ENCODE measurements around the gene VAV2.

The VAV2 gene

GRCh38 chr9:133834080-133834976 is 157.8 kb downstream of the VAV2 start:
- peaks cover 31% of the 10 kb centered on the region for H3K36me3 ChIP-seq
- no peak overlapping the region for H3K4me3 ChIP-seq
- no peak overlapping the region for H3K9ac ChIP-seq
- H3K4me1 ChIP-seq: peaks cover 10% of the 10 kb centered on the region
- H3K9me3 ChIP-seq: no peaks in the 10 kb centered on the region
- TF ChIP-seq Cebpa-rat (IDR thresholded peaks at IDR 0.05): no peak
- H3K4me2 ChIP-seq: no peak overlapping the region
- H3K27ac ChIP-seq: no peak overlapping the region
- H3K27me3 ChIP-seq: no peaks in the 10 kb centered on the region
- peaks cover 33% of the 10 kb centered on the region for H4K20me1 ChIP-seq

GRCh38 chr9:133833388-133834025 is 158.6 kb downstream of the VAV2 start:
- Histone ChIP-seq H3K4me3 (no peak overlapping the region), H3K9ac (no peak overlapping the region), H3K27me3 (no peaks in the 10 kb centered on the region), H3K36me3 (peaks cover 36% of the 10 kb centered on the region), H3K27ac (no peak overlapping the region), H4K20me1 (peaks cover 37% of the 10 kb centered on the region), H3K4me2 (no peak overlapping the region), H3K9me3 (no peaks in the 10 kb centered on the region), H3K4me1 (peaks cover 10% of the 10 kb centered on the region)
- no peak for TF ChIP-seq Cebpa-rat (IDR thresholded peaks at IDR 0.05)

GRCh38 chr9:133832877-133833276 is 159.2 kb downstream of the VAV2 start:
- Histone ChIP-seq H3K4me2 (no peak overlapping the region), H3K36me3 (peaks cover 37% of the 10 kb centered on the region), H3K9ac (no peak overlapping the region), H3K4me1 (peaks cover 10% of the 10 kb centered on the region), H3K27me3 (no peaks in the 10 kb centered on the region), H3K27ac (no peak overlapping the region), H3K9me3 (no peaks in the 10 kb centered on the region), H3K4me3 (no peak overlapping the region), H4K20me1 (peaks cover 39% of the 10 kb centered on the region)
- no peak for TF ChIP-seq Cebpa-rat (IDR thresholded peaks at IDR 0.05)

GRCh38 chr9:133830711-133831110 is 161.4 kb downstream of the VAV2 start:
- no peak overlapping the region for H3K9ac ChIP-seq
- H3K4me3 ChIP-seq: no peak overlapping the region
- H3K9me3 ChIP-seq: no peaks in the 10 kb centered on the region
- H3K27me3 ChIP-seq: no peaks in the 10 kb centered on the region
- H3K4me2 ChIP-seq: no peak overlapping the region
- peaks cover 37% of the 10 kb centered on the region for H3K36me3 ChIP-seq
- H3K4me1 ChIP-seq: peaks cover 18% of the 10 kb centered on the region
- H3K27ac ChIP-seq: no peak overlapping the region
- H4K20me1 ChIP-seq: peaks cover 35% of the 10 kb centered on the region
- no peak for TF ChIP-seq Cebpa-rat (IDR thresholded peaks at IDR 0.05)

- H3K4me1 ChIP-seq: peaks cover 16% of the 10 kb centered on the region
- H3K9ac ChIP-seq: no peak overlapping the region
- peaks cover 35% of the 10 kb centered on the region for H4K20me1 ChIP-seq
- H3K36me3 ChIP-seq: peaks cover 37% of the 10 kb centered on the region
- no peak overlapping the region for H3K4me2 ChIP-seq
- TF ChIP-seq Cebpa-rat (IDR thresholded peaks at IDR 0.05): no peak
- no peak overlapping the region for H3K4me3 ChIP-seq
- H3K27me3 ChIP-seq: no peaks in the 10 kb centered on the region
- no peaks in the 10 kb centered on the region for H3K9me3 ChIP-seq
- no peak overlapping the region for H3K27ac ChIP-seq
These were observed 161.8 kb downstream of the VAV2 start for GRCh38 chr9:133830310-133830709.

- Histone ChIP-seq H3K4me3 (no peak overlapping the region), H3K27me3 (no peaks in the 10 kb centered on the region), H3K4me1 (peaks cover 29% of the 10 kb centered on the region), H4K20me1 (peaks cover 39% of the 10 kb centered on the region), H3K9me3 (no peaks in the 10 kb centered on the region), H3K27ac (no peak overlapping the region), H3K36me3 (peaks cover 33% of the 10 kb centered on the region), H3K9ac (no peak overlapping the region), H3K4me2 (no peak overlapping the region)
- no peak for TF ChIP-seq Cebpa-rat (IDR thresholded peaks at IDR 0.05)
These were observed 163.7 kb downstream of the VAV2 start for GRCh38 chr9:133828338-133828997.

- Histone ChIP-seq H4K20me1 (peaks cover 55% of the 10 kb centered on the region), H3K9me3 (no peaks in the 10 kb centered on the region), H3K9ac (no peak overlapping the region), H3K36me3 (peaks cover 19% of the 10 kb centered on the region), H3K4me2 (no peak overlapping the region), H3K27ac (no peak overlapping the region), H3K4me1 (peaks cover 48% of the 10 kb centered on the region), H3K27me3 (no peaks in the 10 kb centered on the region), H3K4me3 (no peak overlapping the region)
- no peak for TF ChIP-seq Cebpa-rat (IDR thresholded peaks at IDR 0.05)
These were observed 165.6 kb downstream of the VAV2 start for GRCh38 chr9:133826289-133827085.

GRCh38 chr9:133825555-133826218 is 166.4 kb downstream of the VAV2 start:
- H3K4me3 ChIP-seq: no peak overlapping the region
- no peaks in the 10 kb centered on the region for H3K27me3 ChIP-seq
- TF ChIP-seq Cebpa-rat (IDR thresholded peaks at IDR 0.05): no peak
- no peak overlapping the region for H3K27ac ChIP-seq
- peaks cover 55% of the 10 kb centered on the region for H3K4me1 ChIP-seq
- H3K36me3 ChIP-seq: peaks cover 25% of the 10 kb centered on the region
- no peak overlapping the region for H3K4me2 ChIP-seq
- no peaks in the 10 kb centered on the region for H3K9me3 ChIP-seq
- H4K20me1 ChIP-seq: peaks cover 63% of the 10 kb centered on the region
- H3K9ac ChIP-seq: no peak overlapping the region

GRCh38 chr9:133824802-133825186 is 167.3 kb downstream of the VAV2 start:
- H3K4me2 ChIP-seq: 0 out of 2 replicates have a peak overlapping the region, but pooled peaks have one; percentile 83
- H3K9me3 ChIP-seq: no peaks in the 10 kb centered on the region
- no peak overlapping the region for H3K4me3 ChIP-seq
- H3K9ac ChIP-seq: 0 out of 2 replicates have a peak overlapping the region, but pooled peaks have one; percentile 6
- H3K27ac ChIP-seq: no peak overlapping the region
- no peaks in the 10 kb centered on the region for H3K27me3 ChIP-seq
- peaks cover 18% of the 10 kb centered on the region for H3K36me3 ChIP-seq
- H4K20me1 ChIP-seq: peaks cover 69% of the 10 kb centered on the region
- peaks cover 55% of the 10 kb centered on the region for H3K4me1 ChIP-seq
- TF ChIP-seq Cebpa-rat (IDR thresholded peaks at IDR 0.05): no peak
